Endodermal cell (in vitro differentiated cells): ENCODE measurements around the gene TAF1L. TPM values are rescaled to one million over a fixed set of nuclear protein-coding genes. Genes with fewer than 3 reads are reported as not detected.

ENCODE experiments used
- DNase-seq: peaks from one replicate; pipeline ENCODE4 v3.0.0-alpha.2; 2017
- H3K27ac ChIP-seq: 2 replicates; pipeline ENCODE4 v1.5.1; 2013; ENCODE audit warnings: mild to moderate bottlenecking, low read depth, low read length, moderate library complexity
- H3K27me3 ChIP-seq: 2 replicates; pipeline ENCODE4 v1.6.1; 2013; ENCODE audit warnings: mild to moderate bottlenecking, low read length, moderate library complexity; ENCODE audit not compliant: insufficient read depth, control insufficient read depth, poor library complexity, severe bottlenecking
- H3K36me3 ChIP-seq: 2 replicates; pipeline ENCODE4 v1.7.0; 2013; ENCODE audit warnings: mild to moderate bottlenecking, low read length, moderate library complexity; ENCODE audit not compliant: control insufficient read depth, insufficient read depth
- H3K4me1 ChIP-seq: one replicate; pipeline ENCODE4 v1.7.0; 2013; ENCODE audit warnings: low read length; ENCODE audit not compliant: control insufficient read depth, insufficient read depth
- H3K4me3 ChIP-seq: 2 replicates; pipeline ENCODE4 v1.5.1; 2013; ENCODE audit warnings: mild to moderate bottlenecking, low read length, moderate library complexity
- H3K9ac ChIP-seq: 2 replicates; pipeline ENCODE4 v1.6.1; 2013; ENCODE audit warnings: mild to moderate bottlenecking, low read length, moderate library complexity; ENCODE audit not compliant: poor library complexity, severe bottlenecking; ENCODE audit errors: extremely low read depth
- H3K9me3 ChIP-seq: 2 replicates; pipeline ENCODE4 v1.6.1; 2013; ENCODE audit warnings: mild to moderate bottlenecking, low read length, moderate library complexity; ENCODE audit not compliant: control insufficient read depth
- H3K27ac Mint-ChIP-seq: 2 replicates; pipeline ENCODE4 v1.8.0; 2020; ENCODE audit warnings: mixed read lengths
- H3K27me3 Mint-ChIP-seq: 2 replicates; pipeline ENCODE4 v1.8.0; 2021; ENCODE audit warnings: mild to moderate bottlenecking, mixed read lengths; ENCODE audit not compliant: insufficient read depth
- H3K36me3 Mint-ChIP-seq: 2 replicates; pipeline ENCODE4 v1.8.0; 2020; ENCODE audit warnings: low read depth, mixed read lengths
- H3K4me1 Mint-ChIP-seq: 2 replicates; pipeline ENCODE4 v1.8.0; 2020; ENCODE audit warnings: mixed read lengths
- H3K4me3 Mint-ChIP-seq: 2 replicates; pipeline ENCODE4 v1.8.0; 2020; ENCODE audit warnings: mild to moderate bottlenecking, moderate library complexity, mixed read lengths
- H3K9me3 Mint-ChIP-seq: 2 replicates; pipeline ENCODE4 v1.8.0; 2020; ENCODE audit warnings: mild to moderate bottlenecking, mixed read lengths
- WGBS, 2 experiments: methylation state at CpG; one replicate each; pipeline versions ENCODE4 v1.1.5 to v1.1.7; 2013; ENCODE audit warnings: missing lambda C conversion rate in 2 of 2, mixed read lengths in 1 of 2; ENCODE audit not compliant: insufficient coverage in 1 of 2, insufficient read length in 1 of 2; 5-methylcytosine and 5-hydroxymethylcytosine counted together
- total RNA-seq, 2 donors: library from RNA; stranded (reverse); fragmentation: NEBNext Ultra II Directional in 1 of 2; extraction: Animal tissue kit (Norgen Biotek cat#: 25700) in 1 of 2; gene quantifications; 2 replicates in 1 of 2; 3 replicates in 1 of 2; pipeline ENCODE4 v1.2.1, GENCODE V29; 2021
- TF ChIP-seq, protein P1 (sequence below): fragments of 200-600 bp; sonication (generic); conservative IDR thresholded peaks from 2 replicates; pipeline ENCODE4 v1.5.0; 2021; ENCODE audit warnings: antibody characterized with exemption, mild to moderate bottlenecking

TAF1L gene
- total RNA-seq, 2 donors from 2014 or later: not detected

DNA sequence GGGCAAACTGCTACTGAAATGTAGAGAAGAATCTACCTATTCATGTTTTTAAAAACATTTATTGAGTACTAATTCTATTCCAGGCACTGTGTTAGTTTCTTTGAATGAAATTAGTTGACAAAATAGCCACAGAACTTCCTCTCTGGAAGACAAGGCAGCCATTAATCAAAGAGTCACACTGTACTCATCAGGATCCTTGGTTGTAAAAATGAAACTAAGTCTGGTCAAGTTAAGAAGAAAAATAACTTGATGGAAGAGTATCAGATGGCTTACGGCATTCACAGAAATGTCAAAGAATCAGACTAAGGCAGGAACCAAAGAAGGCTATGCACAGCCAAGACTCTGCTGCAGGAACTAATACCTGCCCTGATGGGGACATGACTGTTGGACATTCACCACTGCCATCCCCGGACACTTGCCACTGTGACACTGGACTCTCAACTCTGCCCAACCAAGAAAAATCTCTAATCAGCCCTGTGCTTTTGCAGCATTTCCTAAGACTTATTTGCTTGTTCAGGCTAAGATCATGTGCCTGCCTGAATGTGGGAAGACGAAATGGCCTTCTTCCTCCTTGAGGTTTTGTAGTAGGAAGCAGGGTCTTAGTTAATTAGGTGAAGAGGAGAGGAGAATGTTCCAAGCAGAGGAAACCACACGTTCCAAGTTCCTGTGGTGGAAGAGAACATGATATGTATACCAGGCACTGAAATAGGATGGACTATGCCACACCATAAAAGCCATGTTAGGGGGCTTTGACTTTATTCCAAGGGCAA lies 39.2 kb downstream of the TAF1L start:
- Mint-ChIP-seq H3K4me1 (peaks cover 3% of the 10 kb centered on the region), H3K4me3 (no peak overlapping the region), H3K36me3 (no peaks in the 10 kb centered on the region), H3K27ac (no peak overlapping the region), H3K27me3 (peaks cover 2% of the 10 kb centered on the region), H3K9me3 (no peaks in the 10 kb centered on the region)
- Histone ChIP-seq H3K9me3 (no peaks in the 10 kb centered on the region), H3K4me3 (no peak overlapping the region), H3K9ac (no peak overlapping the region), H3K27me3 (peaks cover 9% of the 10 kb centered on the region), H3K4me1 (no peaks in the 10 kb centered on the region), H3K36me3 (no peaks in the 10 kb centered on the region), H3K27ac (no peak overlapping the region)
- WGBS, 2 experiments: 85 to 89% methylated on average over 3 to 4 of the region's 4 CpGs
- DNase-seq: no peak
- TF ChIP-seq, protein P1, sequence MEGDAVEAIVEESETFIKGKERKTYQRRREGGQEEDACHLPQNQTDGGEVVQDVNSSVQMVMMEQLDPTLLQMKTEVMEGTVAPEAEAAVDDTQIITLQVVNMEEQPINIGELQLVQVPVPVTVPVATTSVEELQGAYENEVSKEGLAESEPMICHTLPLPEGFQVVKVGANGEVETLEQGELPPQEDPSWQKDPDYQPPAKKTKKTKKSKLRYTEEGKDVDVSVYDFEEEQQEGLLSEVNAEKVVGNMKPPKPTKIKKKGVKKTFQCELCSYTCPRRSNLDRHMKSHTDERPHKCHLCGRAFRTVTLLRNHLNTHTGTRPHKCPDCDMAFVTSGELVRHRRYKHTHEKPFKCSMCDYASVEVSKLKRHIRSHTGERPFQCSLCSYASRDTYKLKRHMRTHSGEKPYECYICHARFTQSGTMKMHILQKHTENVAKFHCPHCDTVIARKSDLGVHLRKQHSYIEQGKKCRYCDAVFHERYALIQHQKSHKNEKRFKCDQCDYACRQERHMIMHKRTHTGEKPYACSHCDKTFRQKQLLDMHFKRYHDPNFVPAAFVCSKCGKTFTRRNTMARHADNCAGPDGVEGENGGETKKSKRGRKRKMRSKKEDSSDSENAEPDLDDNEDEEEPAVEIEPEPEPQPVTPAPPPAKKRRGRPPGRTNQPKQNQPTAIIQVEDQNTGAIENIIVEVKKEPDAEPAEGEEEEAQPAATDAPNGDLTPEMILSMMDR: no peak

DNA sequence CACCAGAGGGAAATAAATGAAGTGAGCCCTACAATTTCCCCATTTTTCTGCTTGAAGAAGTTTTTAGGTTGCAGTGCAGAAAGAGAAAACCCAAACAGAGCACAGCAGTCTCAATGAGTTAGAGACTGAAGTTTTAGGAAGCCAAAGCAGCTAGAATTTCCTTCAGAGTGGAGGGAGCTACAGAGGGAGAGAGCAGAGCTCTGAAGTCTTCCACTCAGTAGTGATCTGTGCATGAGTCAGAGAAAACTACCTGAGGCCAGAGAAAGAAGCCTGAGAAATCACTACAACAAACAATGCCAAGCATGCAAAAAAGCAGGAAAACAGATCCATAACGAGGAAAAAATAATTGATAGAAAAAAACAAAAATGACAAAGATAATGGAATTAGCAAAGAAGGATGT lies 44.6 kb downstream of the TAF1L start:
- Mint-ChIP-seq H3K4me1 (peaks cover 3% of the 10 kb centered on the region), H3K36me3 (no peaks in the 10 kb centered on the region), H3K4me3 (no peak overlapping the region), H3K9me3 (peaks cover under 1% of the 10 kb centered on the region), H3K27me3 (peaks cover under 1% of the 10 kb centered on the region), H3K27ac (no peak overlapping the region)
- Histone ChIP-seq H3K9me3 (peaks cover 5% of the 10 kb centered on the region), H3K27ac (no peak overlapping the region), H3K9ac (no peak overlapping the region), H3K27me3 (no peaks in the 10 kb centered on the region), H3K36me3 (no peaks in the 10 kb centered on the region), H3K4me3 (no peak overlapping the region), H3K4me1 (no peaks in the 10 kb centered on the region)
- TF ChIP-seq, protein P1: no peak
- 67% methylated on average over 1 of the region's 1 CpG; no CpG with 5 or more reads in 1 of the 2 experiments for WGBS, 2 experiments
- DNase-seq: no peak

DNA sequence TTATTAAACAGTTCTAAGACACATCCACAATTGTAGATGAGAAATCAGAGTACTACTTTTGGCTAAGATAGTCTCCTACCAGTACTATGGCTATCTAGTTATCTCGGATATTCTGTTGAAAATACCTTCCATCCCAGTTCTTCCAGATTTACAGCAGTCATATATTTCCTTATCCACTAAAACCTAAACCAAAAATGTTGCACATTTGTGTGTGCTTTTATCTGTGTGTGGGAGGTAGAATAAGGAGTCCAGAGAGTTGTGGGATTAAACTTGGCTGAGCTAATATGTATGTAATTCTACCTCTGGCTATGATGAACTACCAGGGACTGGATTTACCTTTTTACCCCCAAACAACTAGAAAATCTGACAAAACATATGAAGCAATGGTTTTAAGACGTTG lies 45.0 kb downstream of the TAF1L start:
- Mint-ChIP-seq H3K4me1 (peaks cover 3% of the 10 kb centered on the region), H3K9me3 (peaks cover 5% of the 10 kb centered on the region), H3K4me3 (no peak overlapping the region), H3K27me3 (peaks cover 5% of the 10 kb centered on the region), H3K36me3 (no peaks in the 10 kb centered on the region), H3K27ac (no peak overlapping the region)
- Histone ChIP-seq H3K4me3 (no peak overlapping the region), H3K27me3 (no peaks in the 10 kb centered on the region), H3K27ac (no peak overlapping the region), H3K9me3 (peaks cover 5% of the 10 kb centered on the region), H3K36me3 (no peaks in the 10 kb centered on the region), H3K9ac (no peak overlapping the region), H3K4me1 (no peaks in the 10 kb centered on the region)
- 82% methylated on average over 2 of the region's 2 CpGs; no CpG with 5 or more reads in 1 of the 2 experiments for WGBS, 2 experiments
- DNase-seq: no peak
- TF ChIP-seq, protein P1: no peak
